Activated CD8-positive, alpha-beta T cell treated with anti-CD3 and anti-CD28 coated beads, Interleukin-2, amount 10 ng/mL, durations not matched to agents 7 days and 5 days (primary cell): ENCODE measurements around the gene TWF2. TPM values are rescaled to one million over a fixed set of nuclear protein-coding genes. Genes with fewer than 3 reads are reported as not detected.

Experiments
- ATAC-seq: fragments of 150-1000 bp; cut with Tn5 transposase; one replicate; pipeline ENCODE4 v1.10.0; 2021; ENCODE audit warnings: moderate library complexity
- CTCF ChIA-PET: fragments of 350-600 bp; sonication (Branson Sonifier 250); formaldehyde crosslinking; loops from one replicate; lab custom pipeline; 2021; ENCODE audit warnings: antibody characterized with exemption; lab: Charles Lee
- POLR2A ChIA-PET: fragments of 350-600 bp; sonication (Branson Sonifier 250); formaldehyde crosslinking; loops from one replicate; lab custom pipeline; 2021; ENCODE audit warnings: antibody characterized with exemption; lab: Charles Lee
- DNase-seq: peaks from one replicate; pipeline ENCODE4 v3.0.0-alpha.2; 2020
- H3K27ac Mint-ChIP-seq: one replicate; pipeline ENCODE4 v1.8.0; 2021; ENCODE audit warnings: mild to moderate bottlenecking, mixed read lengths
- H3K27me3 Mint-ChIP-seq: one replicate; pipeline ENCODE4 v1.8.0; 2021; ENCODE audit warnings: low read depth, mixed read lengths
- H3K36me3 Mint-ChIP-seq: one replicate; pipeline ENCODE4 v1.8.0; 2021; ENCODE audit warnings: low read depth, mixed read lengths
- H3K4me1 Mint-ChIP-seq: one replicate; pipeline ENCODE4 v1.8.0; 2021; ENCODE audit warnings: low read depth, mixed read lengths
- H3K4me3 Mint-ChIP-seq: one replicate; pipeline ENCODE4 v1.8.0; 2021; ENCODE audit warnings: mild to moderate bottlenecking, mixed read lengths
- H3K9me3 Mint-ChIP-seq: one replicate; pipeline ENCODE4 v1.8.0; 2022; ENCODE audit warnings: mixed read lengths; ENCODE audit not compliant: insufficient read depth
- total RNA-seq, 2 experiments: library from RNA; stranded (reverse); gene quantifications; one replicate each; pipeline ENCODE4 v1.2.3, GENCODE V29; 2021

TWF2 gene
- total RNA-seq, 2 experiments from 2014 or later: 154 to 162 TPM

DNA sequence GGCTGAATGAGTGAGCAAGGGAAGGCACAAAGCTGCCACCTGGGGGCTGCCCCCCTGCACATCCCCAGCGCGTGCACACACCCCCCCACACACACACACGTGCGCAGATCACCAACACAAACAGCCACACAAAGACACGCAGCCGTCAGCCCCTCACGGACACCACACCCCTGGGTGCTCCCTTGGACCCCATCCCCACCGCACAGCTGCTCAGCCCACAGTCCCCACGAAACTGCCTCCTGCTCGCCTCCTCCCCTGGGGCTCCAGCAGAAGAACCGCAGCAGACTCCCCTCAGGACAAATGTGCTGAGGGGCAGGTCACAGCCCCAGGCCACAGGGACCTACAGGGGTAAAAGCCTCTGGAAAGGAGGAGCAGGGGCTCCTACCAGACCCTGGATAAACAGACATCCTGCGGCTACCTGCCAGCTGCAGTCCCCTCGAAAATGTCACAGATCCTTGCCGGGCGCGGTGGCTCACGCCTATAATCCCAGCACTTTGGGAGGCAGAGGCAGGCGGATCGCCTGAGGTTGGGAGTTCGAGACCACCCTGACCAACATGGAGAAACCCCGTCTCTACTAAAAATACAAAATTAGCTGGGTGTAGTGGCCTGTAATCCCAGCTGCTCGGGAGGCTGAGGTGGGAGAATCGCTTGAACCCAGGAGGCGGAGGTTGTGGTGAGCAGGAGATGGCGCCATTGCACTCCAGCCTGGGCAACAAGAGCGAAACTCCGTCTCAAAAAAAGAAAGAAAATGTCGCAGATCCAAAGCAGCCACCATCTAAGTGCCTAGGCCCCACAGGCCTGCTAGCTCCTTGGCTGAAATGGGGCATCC is 6.5 kb downstream of the TWF2 start:
- CTCF ChIA-PET: interaction anchor here (0.6 to 11.1 kb wide), 19 partner anchors 8 to 180 kb away, joined by 3 to 176 read pairs (median 13); partner anchors contain the start of genes DNAH1, GLYCTK, PPM1M and WDR82
- Mint-ChIP-seq H3K36me3 (peaks cover 64% of the 10 kb centered on the region), H3K9me3 (no peaks in the 10 kb centered on the region), H3K4me3 (peak overlapping the region; percentile 17), H3K4me1 (peaks cover 66% of the 10 kb centered on the region), H3K27ac (peak overlapping the region; percentile 61), H3K27me3 (no peaks in the 10 kb centered on the region)
- POLR2A ChIA-PET: interaction anchor here (0.7 to 2.9 kb wide), 8 partner anchors 8 to 56 kb away, joined by 3 to 17 read pairs (median 10); partner anchors contain the start of genes GLYCTK and WDR82
- DNase-seq (peak; percentile 55), ATAC-seq (peak; percentile 5)

DNA sequence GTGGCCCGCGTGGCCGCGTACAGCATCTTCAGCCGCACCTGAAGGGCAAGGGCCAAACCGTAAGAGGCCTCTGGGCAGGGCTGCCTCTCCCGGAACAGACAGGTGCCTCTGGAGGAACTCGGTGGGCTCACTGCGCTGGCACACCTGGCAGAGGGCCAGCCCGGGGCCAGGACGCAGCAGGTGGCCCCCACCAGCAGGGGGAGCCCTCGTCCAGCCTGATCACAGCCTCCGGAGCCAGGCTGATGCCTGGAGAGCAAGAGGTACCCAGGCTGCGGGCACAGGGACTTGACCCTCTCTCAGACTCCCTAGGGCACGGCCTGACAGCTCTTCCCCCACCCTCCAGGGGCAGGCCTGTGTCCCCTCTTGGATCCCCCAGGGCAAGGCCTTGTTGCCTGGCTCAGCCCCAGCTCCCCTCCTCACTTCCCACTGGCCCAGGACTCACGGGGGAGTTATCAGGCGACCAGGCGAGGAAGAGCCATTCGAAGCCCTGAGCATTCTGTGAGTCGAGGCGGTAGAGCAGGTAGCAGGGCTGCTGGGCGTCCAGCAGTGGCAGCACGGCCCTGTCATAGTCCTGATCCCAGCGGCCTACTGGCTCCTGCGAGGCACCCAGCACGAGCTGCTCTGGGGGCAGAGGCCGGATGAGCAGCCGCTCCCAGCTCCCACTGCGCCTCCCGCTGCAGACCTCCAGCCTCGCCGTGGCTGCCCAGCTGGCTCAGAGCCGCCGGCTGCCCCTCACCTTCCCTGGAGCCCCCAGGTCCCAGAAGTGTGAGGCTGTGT is 7.3 kb downstream of the TWF2 start:
- Mint-ChIP-seq H3K27ac (peak overlapping the region; percentile 77), H3K36me3 (peaks cover 65% of the 10 kb centered on the region), H3K4me3 (peak overlapping the region; percentile 38), H3K4me1 (peaks cover 62% of the 10 kb centered on the region), H3K27me3 (no peaks in the 10 kb centered on the region), H3K9me3 (no peaks in the 10 kb centered on the region)
- peak; percentile 89 for DNase-seq
- ChIA-PET POLR2A (interaction anchor here (0.6 to 2.9 kb wide), 13 partner anchors 9 to 108 kb away, joined by 3 to 17 read pairs (median 6); partner anchors contain the start of genes GLYCTK and WDR82), CTCF (interaction anchor here (0.7 to 11.1 kb wide), 26 partner anchors 9 to 181 kb away, joined by 3 to 176 read pairs (median 6); partner anchors contain the start of genes DNAH1, GLYCTK, PPM1M and WDR82)
- peak; percentile 88 for ATAC-seq

GRCh38 chr3:52230889-52231499 is 8.0 kb downstream of the TWF2 start:
- H3K27ac Mint-ChIP-seq: peak overlapping the region; percentile 61
- H3K4me3 Mint-ChIP-seq: no peak overlapping the region
- ChIA-PET CTCF (interaction anchor here (0.7 to 11.1 kb wide), 24 partner anchors 10 to 181 kb away, joined by 3 to 176 read pairs (median 6); partner anchors contain the start of genes DNAH1, GLYCTK, PPM1M and WDR82), POLR2A (interaction anchor here (0.6 to 2.9 kb wide), 13 partner anchors 9 to 108 kb away, joined by 3 to 17 read pairs (median 6); partner anchors contain the start of genes GLYCTK and WDR82)
- DNase-seq (no peak), ATAC-seq (peak; percentile 3)
- no peaks in the 10 kb centered on the region for H3K27me3 Mint-ChIP-seq
- peaks cover 62% of the 10 kb centered on the region for H3K4me1 Mint-ChIP-seq
- H3K36me3 Mint-ChIP-seq: peaks cover 63% of the 10 kb centered on the region
- H3K9me3 Mint-ChIP-seq: no peaks in the 10 kb centered on the region

DNA sequence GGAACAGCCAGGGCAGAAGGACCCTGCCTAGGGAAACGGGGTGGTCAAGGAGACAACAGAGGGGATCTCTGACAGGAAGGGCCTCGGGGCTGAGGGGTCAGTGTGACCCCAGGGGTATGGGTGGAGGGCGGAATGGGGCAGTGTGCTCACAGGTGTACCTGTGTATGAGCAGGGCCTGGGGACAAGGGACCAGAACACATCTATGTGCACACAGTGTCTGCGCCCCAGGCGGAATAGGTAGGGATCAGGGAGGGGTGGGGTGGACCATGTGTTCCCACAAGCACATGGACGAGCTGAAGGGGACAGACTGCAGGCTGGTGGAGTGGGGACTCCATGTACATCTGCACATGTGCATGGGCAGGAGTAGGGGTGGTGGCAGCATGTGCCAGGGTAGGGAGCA is 8.5 kb downstream of the TWF2 start:
- CTCF ChIA-PET: interaction anchor here (0.9 to 11.1 kb wide), 15 partner anchors 11 to 182 kb away, joined by 3 to 176 read pairs (median 18); partner anchors contain the start of genes GLYCTK, PPM1M and WDR82
- H3K27ac Mint-ChIP-seq: peak overlapping the region; percentile 61
- DNase-seq (no peak), ATAC-seq (no peak)
- no peaks in the 10 kb centered on the region for H3K27me3 Mint-ChIP-seq
- no peaks in the 10 kb centered on the region for H3K9me3 Mint-ChIP-seq
- POLR2A ChIA-PET: interaction anchor here (0.6 to 2.9 kb wide), 5 partner anchors 8 to 58 kb away, joined by 3 to 12 read pairs (median 8); partner anchors contain the start of gene GLYCTK
- H3K4me1 Mint-ChIP-seq: peaks cover 62% of the 10 kb centered on the region
- H3K36me3 Mint-ChIP-seq: peaks cover 61% of the 10 kb centered on the region
- H3K4me3 Mint-ChIP-seq: no peak overlapping the region

- CTCF ChIA-PET: interaction anchor here (3.9 to 11.1 kb wide), 3 partner anchors 11 to 110 kb away, joined by 74 to 176 read pairs (median 98); partner anchors contain the start of gene WDR82
- H3K27ac Mint-ChIP-seq: no peak overlapping the region
- H3K9me3 Mint-ChIP-seq: no peaks in the 10 kb centered on the region
- H3K4me3 Mint-ChIP-seq: no peak overlapping the region
- H3K36me3 Mint-ChIP-seq: peaks cover 60% of the 10 kb centered on the region
- no peaks in the 10 kb centered on the region for H3K27me3 Mint-ChIP-seq
- ATAC-seq (no peak), DNase-seq (no peak)
- peaks cover 63% of the 10 kb centered on the region for H3K4me1 Mint-ChIP-seq
- POLR2A ChIA-PET: interaction anchor here (2.0 kb wide), 1 partner anchor 10 kb away, joined by 5 read pairs; no protein-coding TSS in a partner anchor
Measured at GRCh38 chr3:52229656-52230055, 9.3 kb downstream of the TWF2 start.

DNA sequence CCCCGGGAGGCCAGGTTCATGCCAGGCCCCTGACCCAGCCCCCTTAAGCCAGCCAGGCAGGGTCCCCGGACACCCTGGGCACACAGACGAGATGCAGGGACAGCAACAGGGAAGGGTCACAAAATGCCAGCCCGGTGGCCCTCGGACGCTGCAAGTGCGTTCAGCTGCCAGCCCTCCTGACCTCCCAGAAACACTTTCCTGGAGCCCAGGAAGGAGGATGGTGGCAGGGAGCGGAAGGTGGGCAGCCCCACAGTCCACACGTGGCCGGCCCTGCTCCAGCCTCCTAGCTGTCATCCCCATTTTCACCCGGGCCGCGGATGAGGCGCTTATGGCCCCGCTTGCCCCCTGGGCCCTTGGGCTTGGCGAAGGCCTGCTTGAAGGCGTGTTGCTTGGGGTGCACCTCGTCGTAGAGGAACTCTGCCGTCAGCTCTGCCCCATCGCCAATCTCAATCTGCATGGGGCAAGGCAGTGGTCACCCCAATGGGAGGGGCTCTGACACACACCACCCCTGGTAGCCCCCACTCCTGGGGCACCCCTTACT is 10.1 kb downstream of the TWF2 start:
- ATAC-seq: no peak
- POLR2A ChIA-PET: interaction anchor here (2.0 kb wide), 1 partner anchor 9 kb away, joined by 5 read pairs; no protein-coding TSS in a partner anchor
- Mint-ChIP-seq H3K4me3 (no peak overlapping the region), H3K36me3 (peaks cover 55% of the 10 kb centered on the region), H3K4me1 (peaks cover 63% of the 10 kb centered on the region), H3K9me3 (no peaks in the 10 kb centered on the region), H3K27me3 (no peaks in the 10 kb centered on the region), H3K27ac (no peak overlapping the region)
- no peak for DNase-seq
- CTCF ChIA-PET: interaction anchor here (11.1 kb wide), 1 partner anchor 10 kb away, joined by 176 read pairs; no protein-coding TSS in a partner anchor

DNA sequence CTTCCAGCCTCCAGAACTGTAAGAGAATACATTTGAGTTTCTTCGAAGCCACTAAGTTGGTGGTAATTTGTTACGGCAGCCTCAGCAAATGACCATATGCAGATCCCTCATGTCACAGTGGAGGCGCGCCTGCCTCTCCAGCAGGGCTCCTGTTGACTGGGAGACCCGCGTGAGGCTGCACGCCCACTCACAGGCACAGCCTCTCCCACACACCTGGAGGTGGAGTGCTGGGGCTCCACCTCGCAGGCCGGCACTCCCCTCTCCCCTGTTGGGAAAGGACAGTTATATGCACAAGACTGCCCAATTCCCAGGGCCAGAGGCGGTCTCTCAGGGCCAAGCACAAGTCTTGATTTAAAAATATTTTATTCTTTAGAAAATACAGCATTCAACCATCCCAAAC is 10.7 kb downstream of the TWF2 start:
- ChIA-PET POLR2A (interaction anchor here (1.1 kb wide), 1 partner anchor 49 kb away, joined by 3 read pairs; no protein-coding TSS in a partner anchor), CTCF (interaction anchor here (11.1 kb wide), 1 partner anchor 9 kb away, joined by 176 read pairs; no protein-coding TSS in a partner anchor)
- ATAC-seq (no peak), DNase-seq (no peak)
- Mint-ChIP-seq H3K4me3 (no peak overlapping the region), H3K36me3 (peaks cover 57% of the 10 kb centered on the region), H3K27me3 (no peaks in the 10 kb centered on the region), H3K4me1 (peaks cover 64% of the 10 kb centered on the region), H3K27ac (peak overlapping the region; percentile 15), H3K9me3 (no peaks in the 10 kb centered on the region)

DNA sequence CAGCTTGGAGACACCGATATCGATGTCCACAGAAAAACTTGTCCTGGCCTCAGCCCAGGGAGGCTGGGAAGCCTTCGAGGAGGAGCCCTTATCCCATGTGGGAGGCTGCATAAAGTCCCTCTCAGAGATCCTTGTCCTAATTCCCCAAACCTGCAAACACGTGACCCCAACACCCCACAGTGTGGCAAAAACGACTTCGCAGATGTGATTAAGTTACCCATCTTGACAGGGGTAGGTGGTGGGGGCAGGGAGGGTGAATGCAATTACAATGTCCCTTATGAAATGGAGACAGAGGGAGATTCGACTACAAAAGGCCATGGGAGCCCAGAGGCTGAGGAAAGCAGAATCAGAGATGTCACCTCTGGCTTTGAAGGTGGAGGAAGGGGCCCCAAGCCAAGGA is 11.2 kb downstream of the TWF2 start:
- Mint-ChIP-seq H3K4me3 (no peak overlapping the region), H3K27ac (peak overlapping the region; percentile 52), H3K9me3 (no peaks in the 10 kb centered on the region), H3K4me1 (peaks cover 64% of the 10 kb centered on the region), H3K36me3 (peaks cover 60% of the 10 kb centered on the region), H3K27me3 (no peaks in the 10 kb centered on the region)
- POLR2A ChIA-PET: interaction anchor here (0.7 to 1.8 kb wide), 5 partner anchors 9 to 111 kb away, joined by 3 to 5 read pairs (median 4); partner anchors contain the start of gene TWF2
- CTCF ChIA-PET: interaction anchor here (0.9 to 4.2 kb wide), 2 partner anchors 9 to 50 kb away, joined by 3 to 34 read pairs; partner anchors contain the start of gene TWF2
- no peak for DNase-seq
- ATAC-seq: no peak

- peaks cover 60% of the 10 kb centered on the region for H3K36me3 Mint-ChIP-seq
- peaks cover 65% of the 10 kb centered on the region for H3K4me1 Mint-ChIP-seq
- CTCF ChIA-PET: interaction anchor here (0.8 to 4.2 kb wide), 5 partner anchors 10 to 112 kb away, joined by 3 to 34 read pairs (median 3); partner anchors contain the start of gene TWF2
- H3K9me3 Mint-ChIP-seq: no peaks in the 10 kb centered on the region
- POLR2A ChIA-PET: interaction anchor here (0.7 to 2.1 kb wide), 6 partner anchors 9 to 111 kb away, joined by 3 to 17 read pairs (median 4); partner anchors contain the start of gene TWF2
- H3K27ac Mint-ChIP-seq: peak overlapping the region; percentile 85
- no peaks in the 10 kb centered on the region for H3K27me3 Mint-ChIP-seq
- no peak overlapping the region for H3K4me3 Mint-ChIP-seq
- DNase-seq (no peak), ATAC-seq (no peak)
Measured at GRCh38 chr3:52227117-52227516, 11.8 kb downstream of the TWF2 start.
